ENCODE results near the gene KIF21B.
"Not testable (repeated sequence)": the region's sequence is repeated elsewhere in the genome, so short reads cannot be mapped to it uniquely, and the experiment has no call there.

The KIF21B gene

DNA sequence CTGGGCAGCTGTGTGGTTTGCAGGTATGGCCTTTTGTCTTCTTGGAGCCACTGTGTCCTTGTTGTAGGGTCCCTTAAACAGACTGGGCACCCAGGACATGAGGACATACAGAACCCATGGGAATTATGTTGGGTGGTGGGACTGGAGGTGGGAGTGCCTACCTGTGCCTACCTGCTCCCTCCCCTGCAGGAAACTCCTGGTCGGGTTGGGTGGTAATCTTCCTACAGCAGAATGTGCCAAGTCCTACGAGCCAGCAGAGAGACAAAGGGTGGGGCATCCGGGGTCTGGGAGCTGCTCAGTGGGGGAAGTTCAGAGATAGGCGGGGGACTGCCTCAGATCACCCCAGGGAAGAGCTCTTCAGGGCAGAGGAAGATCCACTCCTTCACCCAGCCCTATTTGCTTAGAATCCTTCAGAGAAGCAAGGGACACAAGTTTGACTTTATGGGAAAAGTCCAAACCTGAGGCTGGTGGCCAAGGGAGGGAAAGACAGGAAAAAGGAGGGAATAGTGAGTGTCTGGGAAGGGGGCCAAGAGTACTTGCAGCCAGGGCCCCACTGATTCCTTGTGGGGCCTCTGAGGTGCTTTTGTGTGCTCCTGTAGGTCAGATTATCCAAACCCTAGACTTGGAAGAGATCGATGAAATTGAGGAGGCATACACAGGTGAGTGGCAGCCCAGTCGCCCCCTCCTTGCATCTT is 58.3 kb downstream of the KIF21B start:
- no peak for TF ChIP-seq CTCF (IDR thresholded peaks at IDR 0.05; ENCODE audit: insufficient read depth, low read depth, low read length, missing control alignments)
- DNase-seq (ENCODE audit: low read depth), result no peak
- H3K4me3 ChIP-seq (ENCODE audit: low read depth, low read length), result no peak overlapping the region

DNA sequence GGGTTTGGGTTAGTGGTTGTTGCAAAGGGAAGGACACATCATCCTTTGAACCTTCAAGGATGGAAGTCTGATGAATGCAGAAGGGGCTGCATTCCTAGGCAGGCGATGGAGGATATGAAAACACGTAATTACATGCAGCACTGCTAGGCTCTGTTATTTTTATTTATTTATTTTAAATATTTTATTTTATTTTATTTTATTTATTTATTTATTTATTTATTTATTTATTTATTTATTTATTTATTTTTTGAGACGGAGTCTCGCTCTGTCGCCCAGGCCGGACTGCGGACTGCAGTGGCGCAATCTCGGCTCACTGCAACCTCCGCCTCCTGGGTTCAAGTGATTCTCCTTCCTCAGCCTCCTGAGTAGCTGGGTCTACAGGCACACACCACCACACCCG is 59.6 kb downstream of the KIF21B start:
- not testable (repeated sequence) for DNase-seq (ENCODE audit: low read depth)

GRCh38 chr1:200963076-200963475 is 60.4 kb downstream of the KIF21B start:
- TF ChIP-seq CTCF (IDR thresholded peaks at IDR 0.05; ENCODE audit: insufficient read depth, low read depth, low read length, missing control alignments), result no peak
- DNase-seq (ENCODE audit: low read depth), result no peak
- H3K4me3 ChIP-seq (ENCODE audit: low read depth, low read length), result no peak overlapping the region

More for the DNA sequence above, 59.6 kb downstream of the KIF21B start:
- not testable (repeated sequence) for H3K4me3 ChIP-seq (ENCODE audit: low read depth, low read length)

GRCh38 chr1:200962631-200963030 is 60.9 kb downstream of the KIF21B start:
- no peak for TF ChIP-seq CTCF (IDR thresholded peaks at IDR 0.05; ENCODE audit: insufficient read depth, low read depth, low read length, missing control alignments)
- no peak overlapping the region for H3K4me3 ChIP-seq (ENCODE audit: low read depth, low read length)
- no peak for DNase-seq (ENCODE audit: low read depth)

DNA sequence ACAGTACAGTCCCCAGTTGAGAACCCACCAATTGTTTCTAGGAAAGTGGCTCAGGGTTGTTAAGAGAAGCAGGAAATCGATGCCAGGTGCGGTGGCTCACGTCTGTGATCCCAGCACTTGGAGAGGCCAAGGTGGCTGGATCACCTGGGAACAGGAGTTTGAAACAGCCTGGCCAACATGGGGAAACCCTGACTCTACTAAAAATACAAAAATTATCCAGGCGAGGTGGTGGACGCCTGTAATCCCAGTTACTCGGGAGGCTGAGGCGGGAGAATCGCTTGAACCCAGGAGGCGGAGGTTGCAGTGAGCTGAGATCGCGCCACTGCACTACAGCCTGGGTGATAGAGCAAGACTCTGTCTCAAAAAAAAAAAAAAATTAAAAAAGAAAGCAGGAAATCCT is 61.4 kb downstream of the KIF21B start:
- DNase-seq (ENCODE audit: low read depth), result not testable (repeated sequence)

GRCh38 chr1:200960948-200961340 is 62.6 kb downstream of the KIF21B start:
- no peak for DNase-seq (ENCODE audit: low read depth)
- H3K4me3 ChIP-seq (ENCODE audit: low read depth, low read length), result no peak overlapping the region
- TF ChIP-seq CTCF (IDR thresholded peaks at IDR 0.05; ENCODE audit: insufficient read depth, low read depth, low read length, missing control alignments), result no peak

More for the DNA sequence above, 61.4 kb downstream of the KIF21B start:
- H3K4me3 ChIP-seq (ENCODE audit: low read depth, low read length), result not testable (repeated sequence)

DNA sequence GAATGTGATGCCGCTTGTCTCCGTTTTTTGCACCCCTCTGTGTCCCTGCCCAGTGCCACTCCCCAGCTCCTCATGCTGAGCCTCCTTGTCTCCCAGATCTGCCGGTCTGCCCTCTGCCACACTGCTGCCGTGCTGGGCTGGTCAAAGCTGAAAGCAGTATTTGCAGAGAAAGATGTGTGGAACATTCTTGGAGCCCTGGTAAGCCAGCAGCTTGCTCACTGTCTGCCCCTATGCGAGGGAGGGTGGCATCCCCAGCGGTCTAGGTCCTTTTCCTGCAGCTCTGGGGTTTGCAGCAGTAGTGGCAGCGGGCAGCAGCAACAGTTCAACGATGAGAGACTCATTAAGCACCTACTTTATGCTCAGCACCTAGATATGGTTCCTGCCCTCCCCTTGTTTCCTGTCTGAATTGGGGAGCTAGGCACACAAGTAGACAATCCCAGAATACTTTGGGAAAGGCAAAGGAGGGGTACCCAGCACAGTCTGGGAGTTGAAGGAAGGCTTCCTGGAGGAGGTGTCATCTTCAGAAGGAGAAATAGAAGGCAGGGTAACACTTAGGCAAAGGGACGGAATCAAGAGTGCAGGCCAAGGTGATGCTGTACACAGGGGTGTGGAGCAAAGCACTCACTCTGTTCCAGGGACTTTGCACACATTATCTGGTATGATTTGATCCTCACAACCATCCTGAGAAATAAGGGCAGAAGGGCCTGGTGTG is 63.1 kb downstream of the KIF21B start:
- no peak for DNase-seq (ENCODE audit: low read depth)
- TF ChIP-seq CTCF (IDR thresholded peaks at IDR 0.05; ENCODE audit: insufficient read depth, low read depth, low read length, missing control alignments), result no peak
- no peak overlapping the region for H3K4me3 ChIP-seq (ENCODE audit: low read depth, low read length)

GRCh38 chr1:200959411-200959921 is 64.0 kb downstream of the KIF21B start:
- no peak for TF ChIP-seq CTCF (IDR thresholded peaks at IDR 0.05; ENCODE audit: insufficient read depth, low read depth, low read length, missing control alignments)
- no peak overlapping the region for H3K4me3 ChIP-seq (ENCODE audit: low read depth, low read length)
- DNase-seq (ENCODE audit: low read depth), result no peak

Data from GM12865 (cell line).